GM21390 (cell line): Measurements from ENCODE around the gene RBMS3.

ENCODE experiments used
- ATAC-seq: cut with Tn5 transposase; IDR thresholded peaks from one replicate; pipeline ENCODE4 v1.9.1; 2021; ENCODE audit not compliant: unreplicated experiment

Gene RBMS3

GRCh38 chr3:29914861-29915524, 634.1 kb downstream of the RBMS3 start:
- ATAC-seq, result no peak

GRCh38 chr3:29919571-29919970, 638.7 kb downstream of the RBMS3 start:
- no peak for ATAC-seq

- ATAC-seq, result no peak
Observed at GRCh38 chr3:29922992-29923746, 642.3 kb downstream of the RBMS3 start.

GRCh38 chr3:29924783-29925561, 644.1 kb downstream of the RBMS3 start:
- ATAC-seq, result no peak

GRCh38 chr3:29926378-29926777, 645.5 kb downstream of the RBMS3 start:
- ATAC-seq, result no peak

GRCh38 chr3:29932696-29933325, 651.9 kb downstream of the RBMS3 start:
- ATAC-seq, result no peak

GRCh38 chr3:29933802-29934490, 653.1 kb downstream of the RBMS3 start:
- ATAC-seq, result no peak

GRCh38 chr3:29934751-29935150, 653.9 kb downstream of the RBMS3 start:
- no peak for ATAC-seq

- peak; percentile 94 for ATAC-seq
Observed at GRCh38 chr3:29936054-29936453, 655.2 kb downstream of the RBMS3 start.

- peak; percentile 55 for ATAC-seq
Observed at GRCh38 chr3:29936766-29937165, 655.9 kb downstream of the RBMS3 start.

GRCh38 chr3:29937185-29937584, 656.3 kb downstream of the RBMS3 start:
- no peak for ATAC-seq

GRCh38 chr3:29940759-29941323, 660.0 kb downstream of the RBMS3 start:
- no peak for ATAC-seq

GRCh38 chr3:29942297-29942696, 661.4 kb downstream of the RBMS3 start:
- ATAC-seq, result no peak

- ATAC-seq, result no peak
Observed at GRCh38 chr3:29949131-29949530, 668.3 kb downstream of the RBMS3 start.

- ATAC-seq, result no peak
Observed at GRCh38 chr3:29949940-29950616, 669.2 kb downstream of the RBMS3 start.

- no peak for ATAC-seq
Observed at GRCh38 chr3:29952431-29952830, 671.6 kb downstream of the RBMS3 start.

- ATAC-seq, result no peak
Observed at GRCh38 chr3:29955413-29955812, 674.5 kb downstream of the RBMS3 start.

- ATAC-seq, result no peak
Observed at GRCh38 chr3:29958816-29959215, 677.9 kb downstream of the RBMS3 start.

- no peak for ATAC-seq
Observed at GRCh38 chr3:29971895-29972294, 691.0 kb downstream of the RBMS3 start.
